Activated CD4-positive, alpha-beta T cell treated with anti-CD3 and anti-CD28 coated beads for 36 hours (primary cell): ENCODE data around the gene LCN10. TPM values are rescaled to one million over a fixed set of nuclear protein-coding genes. Genes with fewer than 3 reads are reported as not detected.
"Not testable (repeated sequence)": the region's sequence is repeated elsewhere in the genome, so short reads cannot be mapped to it uniquely, and the experiment has no call there.

Experiments used
- ATAC-seq: fragments of 200-7000 bp; cut with Tn5 transposase; one replicate; pipeline ENCODE4 v1.10.0; 2021; ENCODE audit warnings: mild to moderate bottlenecking, moderate library complexity
- CTCF ChIA-PET: fragments of 350-600 bp; sonication (Branson Sonifier 250); formaldehyde crosslinking; loops from one replicate; lab custom pipeline; 2021; ENCODE audit warnings: antibody characterized with exemption; lab: Charles Lee
- POLR2A ChIA-PET: fragments of 350-600 bp; sonication (Branson Sonifier 250); formaldehyde crosslinking; loops from one replicate; lab custom pipeline; 2021; ENCODE audit warnings: antibody characterized with exemption, inconsistent platforms; lab: Charles Lee
- DNase-seq: peaks from one replicate; pipeline ENCODE4 v3.0.0-alpha.2; 2020
- H3K27ac Mint-ChIP-seq: one replicate; pipeline ENCODE4 v1.8.0; 2021; ENCODE audit warnings: mixed read lengths
- H3K27me3 Mint-ChIP-seq: one replicate; pipeline ENCODE4 v1.8.0; 2021; ENCODE audit warnings: mixed read lengths
- H3K36me3 Mint-ChIP-seq: one replicate; pipeline ENCODE4 v1.8.0; 2021; ENCODE audit warnings: low read depth, mixed read lengths
- H3K4me1 Mint-ChIP-seq: one replicate; pipeline ENCODE4 v1.8.0; 2021; ENCODE audit warnings: mixed read lengths
- H3K4me3 Mint-ChIP-seq: one replicate; pipeline ENCODE4 v1.8.0; 2021; ENCODE audit warnings: mild to moderate bottlenecking, moderate library complexity, mixed read lengths
- H3K9me3 Mint-ChIP-seq: one replicate; pipeline ENCODE4 v1.8.0; 2021; ENCODE audit warnings: low read depth, mixed read lengths
- intact Hi-C, 2 experiments: fragments of 100-400 bp; cut with DNase I in 1 of 2; cut with micrococcal nuclease in 1 of 2; formaldehyde crosslinking; loops; one replicate each; pipeline versions ENCODE4 v1.14.2 to v1.15.1; 2022 to 2024; cut with DNase I, micrococcal nuclease
- total RNA-seq, 2 experiments: library from RNA; stranded (reverse); gene quantifications; one replicate each; pipeline ENCODE4 v1.2.3, GENCODE V29; 2021

LCN10 gene
- total RNA-seq = 1 to 10 TPM in 1 of 2 experiments, under 1 TPM in 1; 0.71 to 1.2 TPM

- Mint-ChIP-seq H3K27ac (no peak within 1 kb of the TSS), H3K9me3 (no peaks in the 10 kb centered on the region), H3K4me1 (peaks cover 7% of the 10 kb centered on the region), H3K36me3 (no peaks in the 10 kb centered on the region), H3K4me3 (no peak within 1 kb of the TSS), H3K27me3 (peaks cover 5% of the 10 kb centered on the region)
- ChIA-PET CTCF (interaction anchor here (0.7 kb wide), 1 partner anchor 407 kb away, joined by 3 read pairs; no protein-coding TSS in a partner anchor), POLR2A (no interaction called here)
- DNase-seq (no peak), ATAC-seq (no peak)
- intact Hi-C loops = no loop called here
These were observed at the start of gene LCN10 for GRCh38 chr9:136742591-136743391. Gene LCN10 (minus strand): TSS chr9:136742940. CDS start chr9:136742903, 37 bp downstream.

DNA sequence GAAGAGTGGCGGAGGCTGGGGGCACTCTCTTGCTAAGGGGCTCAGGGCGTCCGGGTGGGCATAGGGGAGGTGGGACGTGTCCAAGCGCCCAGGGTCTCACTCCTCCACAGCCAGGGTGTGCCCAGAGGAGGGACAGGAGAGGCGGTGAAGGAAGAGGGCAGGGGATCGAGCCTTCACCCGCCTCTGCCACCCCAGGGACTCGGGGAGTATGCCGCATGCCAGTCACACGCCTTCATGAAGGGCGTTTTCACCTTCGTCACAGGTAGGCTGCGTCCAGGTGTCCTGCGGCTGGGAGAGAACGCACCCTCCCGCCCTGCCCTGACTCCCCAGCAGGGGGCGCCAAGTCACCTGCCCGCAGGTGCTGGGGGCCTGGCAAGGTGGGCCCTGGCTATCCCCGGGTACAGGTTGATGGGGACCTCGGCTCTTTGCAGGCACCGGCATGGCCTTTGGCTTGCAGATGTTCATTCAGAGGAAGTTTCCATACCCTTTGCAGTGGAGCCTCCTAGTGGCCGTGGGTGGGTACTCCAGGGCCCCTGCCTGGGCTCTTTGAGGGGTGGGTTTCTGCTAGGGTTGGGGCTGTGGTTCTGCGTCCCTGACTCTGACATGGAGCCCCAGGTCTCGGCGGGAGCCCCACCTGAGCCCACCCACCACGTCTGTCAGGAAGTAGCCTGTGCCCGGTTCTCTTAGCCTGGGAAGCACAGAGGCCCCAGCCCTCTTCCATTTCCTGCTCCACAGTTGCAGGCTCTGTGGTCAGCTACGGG lies 49.0 kb upstream of the LCN10 start:
- POLR2A ChIA-PET = no interaction called here

DNA sequence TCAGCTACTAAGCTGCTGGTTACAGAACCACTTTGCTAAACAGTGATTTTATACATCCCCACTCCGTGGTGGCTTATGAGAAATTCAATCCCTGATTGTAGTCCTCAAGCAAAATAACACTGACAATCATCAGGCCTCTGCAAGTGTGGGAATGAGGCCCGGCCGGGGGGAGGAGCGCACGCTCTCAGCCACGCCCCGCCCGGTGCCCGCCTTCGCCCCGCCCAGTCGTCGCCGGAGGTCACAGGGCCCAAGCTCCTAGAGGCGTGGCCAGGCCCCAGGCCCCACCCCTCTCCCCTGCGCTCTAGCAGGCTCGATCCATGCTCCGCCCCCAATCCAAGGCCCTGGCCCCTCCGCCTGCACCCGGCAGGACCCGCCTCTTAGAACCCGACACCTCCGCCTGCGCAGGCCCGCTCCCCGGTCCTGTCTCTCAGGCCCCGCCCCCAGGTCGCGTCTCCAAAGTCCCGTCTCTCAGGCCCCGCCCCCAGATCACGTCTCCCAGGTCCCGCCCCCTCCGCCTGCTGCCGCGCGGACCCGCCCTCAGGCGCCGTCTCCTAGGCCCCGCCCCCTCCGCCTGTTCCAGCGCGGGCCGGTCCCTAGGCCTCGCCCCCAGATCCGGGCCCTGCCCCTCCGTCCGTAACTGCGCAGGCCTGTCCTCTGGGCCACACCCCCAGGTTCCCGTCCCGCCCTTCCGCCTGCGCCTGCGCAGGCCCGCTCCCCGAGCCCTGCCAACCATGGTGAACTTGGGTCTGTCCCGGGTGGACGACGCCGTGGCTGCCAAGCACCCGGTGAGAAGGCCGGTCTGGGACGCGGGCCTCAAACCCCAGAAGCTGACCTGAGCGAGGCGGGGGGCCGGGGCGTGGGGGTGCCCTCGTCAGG lies 48.1 kb upstream of the LCN10 start, which contains the start of gene TMEM141:
TMEM141 (plus strand) TSS at position 705 of the 876 bp plus-strand sequence; CDS start at position 732, 27 bp downstream.
- ChIA-PET POLR2A (interaction anchor here (0.5 to 0.9 kb wide), 4 partner anchors 10 to 296 kb away, joined by 3 to 6 read pairs (median 4); partner anchors contain the start of gene MAN1B1), CTCF (interaction anchor here (0.6 to 1.7 kb wide), 7 partner anchors 16 to 803 kb away, joined by 3 to 7 read pairs (median 3); partner anchors contain the start of gene NPDC1)
- ATAC-seq = peak; percentile 93
- H3K27me3 Mint-ChIP-seq = no peaks in the 10 kb centered on the region
- H3K4me3 Mint-ChIP-seq = peak within 1 kb of the TSS; percentile 80
- intact Hi-C loops = loop anchor here (1.0 to 10.0 kb wide), 31 partner anchors 9 to 814 kb away; partner anchors contain the start of genes MAN1B1 (in 2 of the 2), PAXX (in 2 of the 2), PHPT1 (in 2 of the 2) and TRAF2 (in 2 of the 2)
- no peaks in the 10 kb centered on the region for H3K36me3 Mint-ChIP-seq
- H3K9me3 Mint-ChIP-seq = no peaks in the 10 kb centered on the region
- peak within 1 kb of the TSS; percentile 84 for H3K27ac Mint-ChIP-seq
- H3K4me1 Mint-ChIP-seq = peaks cover 19% of the 10 kb centered on the region
- DNase-seq = peak; percentile 100

More for the DNA sequence above, 49.0 kb upstream of the LCN10 start:
- intact Hi-C loops = loop anchor here (1.0 to 10.0 kb wide), 28 partner anchors 9 to 813 kb away; partner anchors contain the start of genes PAXX (in 2 of the 2), PHPT1 (in 2 of the 2), TRAF2 (in 2 of the 2) and ANAPC2 (in 1 of the 2)
- Mint-ChIP-seq H3K9me3 (no peaks in the 10 kb centered on the region), H3K36me3 (no peaks in the 10 kb centered on the region), H3K4me3 (peak overlapping the region; percentile 80), H3K4me1 (peaks cover 26% of the 10 kb centered on the region), H3K27me3 (no peaks in the 10 kb centered on the region), H3K27ac (peak overlapping the region; percentile 84)
- DNase-seq = peak; percentile 80
- CTCF ChIA-PET = interaction anchor here (0.6 to 1.2 kb wide), 6 partner anchors 10 to 505 kb away, joined by 3 to 5 read pairs (median 3); no protein-coding TSS in a partner anchor
- ATAC-seq = peak; percentile 8

DNA sequence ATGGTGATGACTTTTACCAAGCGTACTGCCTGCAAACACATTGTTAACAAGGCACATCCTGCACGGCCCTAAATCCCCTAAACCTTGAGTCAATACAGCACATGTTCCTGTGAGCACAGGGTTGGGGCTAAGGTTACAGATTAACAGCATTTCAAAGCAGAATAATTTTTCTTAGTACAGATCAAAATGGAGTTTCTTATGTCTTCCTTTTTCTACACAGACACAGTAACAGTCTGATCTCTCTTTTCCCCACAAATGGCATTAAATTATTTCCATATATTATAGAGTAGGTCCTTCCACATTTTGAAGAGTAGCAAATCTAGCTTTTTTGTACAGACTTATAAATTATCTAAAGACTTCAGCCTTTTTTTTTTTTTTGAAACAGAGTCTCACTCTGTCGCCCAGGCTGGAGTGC lies 46.8 kb upstream of the LCN10 start:
- no peak for ATAC-seq
- POLR2A ChIA-PET = no interaction called here
- intact Hi-C loops = loop anchor here in 1 of 2 experiments (10.0 kb wide), 2 partner anchors 275 to 435 kb away; partner anchors contain the start of genes CYSRT1, RNF208 and RNF224
- CTCF ChIA-PET = interaction anchor here (1.5 to 1.7 kb wide), 2 partner anchors 17 to 240 kb away, joined by 3 to 7 read pairs; no protein-coding TSS in a partner anchor
- Mint-ChIP-seq H3K27ac (no peak overlapping the region), H3K27me3 (no peaks in the 10 kb centered on the region), H3K4me1 (peaks cover 19% of the 10 kb centered on the region), H3K4me3 (no peak overlapping the region), H3K9me3 (no peaks in the 10 kb centered on the region), H3K36me3 (no peaks in the 10 kb centered on the region)
- DNase-seq = no peak

DNA sequence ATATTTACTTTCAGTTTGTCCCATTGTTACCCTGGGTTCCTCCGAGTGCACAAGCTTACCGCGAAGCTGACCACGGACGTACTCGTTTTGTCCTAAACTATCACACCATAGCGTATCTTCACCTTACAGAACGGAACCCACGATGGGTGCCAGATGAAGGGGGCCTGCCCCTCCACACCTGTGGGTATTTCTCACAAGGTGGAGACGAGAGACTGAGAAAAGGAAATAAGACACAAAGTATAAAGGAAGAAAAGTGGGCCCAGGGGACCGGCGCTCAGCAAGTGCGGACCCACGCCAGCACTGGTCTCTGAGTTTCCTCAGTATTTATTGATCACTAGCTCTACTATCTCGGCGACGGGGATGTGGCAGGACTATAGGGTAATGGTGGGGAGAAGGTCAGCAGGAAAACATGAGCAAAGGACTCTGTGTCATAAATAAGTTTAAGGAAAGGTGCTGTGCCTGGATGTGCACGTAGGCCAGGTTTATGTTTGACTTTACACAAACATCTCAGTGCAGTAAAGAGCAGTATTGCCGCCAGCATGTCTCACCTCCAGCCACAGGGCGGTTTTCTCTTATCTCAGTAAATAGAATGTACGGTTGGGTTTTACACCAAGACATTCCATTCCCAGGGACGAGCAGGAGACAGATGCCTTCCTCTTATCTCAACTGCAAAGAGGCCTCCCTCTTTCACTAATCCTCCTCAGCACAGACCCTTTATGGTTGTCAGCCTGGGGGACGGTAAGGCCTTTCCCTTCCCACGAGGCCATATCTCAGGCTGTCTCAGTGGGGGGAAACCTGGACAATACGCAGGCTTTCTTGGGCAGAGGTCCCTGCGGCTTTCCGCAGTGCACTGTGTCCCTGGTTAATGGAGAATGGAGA lies 46.1 kb upstream of the LCN10 start:
- not testable (repeated sequence) for H3K27me3 Mint-ChIP-seq, DNase-seq, H3K9me3 Mint-ChIP-seq, ATAC-seq, H3K27ac Mint-ChIP-seq, H3K36me3 Mint-ChIP-seq, H3K4me3 Mint-ChIP-seq
- intact Hi-C loops = loop anchor here in 1 of 2 experiments (10.0 kb wide), 2 partner anchors 276 to 436 kb away; partner anchors contain the start of genes CYSRT1, RNF208 and RNF224
- CTCF ChIA-PET = interaction anchor here (0.7 to 2.5 kb wide), 6 partner anchors 11 to 275 kb away, joined by 3 to 17 read pairs (median 5); no protein-coding TSS in a partner anchor
- peaks cover 19% of the 10 kb centered on the region for H3K4me1 Mint-ChIP-seq
- POLR2A ChIA-PET = interaction anchor here (0.6 kb wide), 1 partner anchor 84 kb away, joined by 3 read pairs; no protein-coding TSS in a partner anchor

- ChIA-PET CTCF (interaction anchor here (0.6 to 2.5 kb wide), 10 partner anchors 10 to 308 kb away, joined by 3 to 17 read pairs (median 4); no protein-coding TSS in a partner anchor), POLR2A (interaction anchor here (0.6 kb wide), 1 partner anchor 85 kb away, joined by 3 read pairs; no protein-coding TSS in a partner anchor)
- no peaks in the 10 kb centered on the region for H3K9me3 Mint-ChIP-seq
- no peaks in the 10 kb centered on the region for H3K36me3 Mint-ChIP-seq
- no peak for ATAC-seq
- no peaks in the 10 kb centered on the region for H3K27me3 Mint-ChIP-seq
- H3K27ac Mint-ChIP-seq = no peak overlapping the region
- DNase-seq = peak; percentile 87
- intact Hi-C loops = loop anchor here (1.0 to 10.0 kb wide), 4 partner anchors 247 to 437 kb away; partner anchors contain the start of genes CYSRT1 (in 1 of the 2), RNF208 (in 1 of the 2) and RNF224 (in 1 of the 2)
- H3K4me3 Mint-ChIP-seq = no peak overlapping the region
- H3K4me1 Mint-ChIP-seq = peaks cover 19% of the 10 kb centered on the region
These were observed 45.1 kb upstream of the LCN10 start for GRCh38 chr9:136787690-136788400.

GRCh38 chr9:136786983-136787382 lies 44.2 kb upstream of the LCN10 start:
- H3K36me3 Mint-ChIP-seq, H3K9me3 Mint-ChIP-seq, H3K27me3 Mint-ChIP-seq, H3K4me3 Mint-ChIP-seq, POLR2A ChIA-PET, ATAC-seq, DNase-seq, H3K27ac Mint-ChIP-seq: not testable (repeated sequence)
- CTCF ChIA-PET = interaction anchor here (0.6 to 2.5 kb wide), 6 partner anchors 9 to 658 kb away, joined by 3 to 17 read pairs (median 4); no protein-coding TSS in a partner anchor
- peaks cover 15% of the 10 kb centered on the region for H3K4me1 Mint-ChIP-seq
- intact Hi-C loops = loop anchor here (1.0 to 10.0 kb wide), 4 partner anchors 248 to 438 kb away; partner anchors contain the start of genes CYSRT1 (in 1 of the 2), RNF208 (in 1 of the 2) and RNF224 (in 1 of the 2)

DNA sequence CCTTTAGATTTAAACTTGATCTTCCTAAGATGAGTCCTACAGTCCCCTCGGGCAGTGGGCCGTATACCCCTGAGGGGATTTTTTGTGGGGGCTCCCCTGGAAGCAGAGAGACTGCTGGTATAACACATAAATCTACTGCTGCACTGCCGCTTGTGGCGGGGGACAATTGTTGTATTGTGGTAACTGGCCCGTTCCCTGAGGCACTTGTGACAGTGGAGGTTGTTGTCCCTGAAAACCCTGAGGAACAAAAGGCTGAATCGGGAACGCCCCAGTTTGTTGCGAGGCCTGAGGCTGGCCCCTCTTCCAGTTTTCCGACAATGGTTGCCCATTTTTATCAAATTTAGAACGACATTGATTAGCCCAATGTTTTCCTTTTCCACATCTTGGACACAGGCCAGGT lies 43.7 kb upstream of the LCN10 start:
- Mint-ChIP-seq H3K4me3 (no peak overlapping the region), H3K27ac (no peak overlapping the region), H3K27me3 (no peaks in the 10 kb centered on the region), H3K36me3 (no peaks in the 10 kb centered on the region), H3K4me1 (peaks cover 13% of the 10 kb centered on the region), H3K9me3 (no peaks in the 10 kb centered on the region)
- no peak for ATAC-seq
- POLR2A ChIA-PET = no interaction called here
- CTCF ChIA-PET = interaction anchor here (0.6 to 2.5 kb wide), 7 partner anchors 8 to 658 kb away, joined by 3 to 17 read pairs (median 3); no protein-coding TSS in a partner anchor
- DNase-seq = no peak
- intact Hi-C loops = loop anchor here in 1 of 2 experiments (10.0 kb wide), 2 partner anchors 278 to 438 kb away; partner anchors contain the start of genes CYSRT1, RNF208 and RNF224
